Measurements from ENCODE around the gene ELOA.
"Not testable (repeated sequence)": the region's sequence is repeated elsewhere in the genome, so short reads cannot be mapped to it uniquely, and the experiment has no call there.

Gene ELOA

DNA sequence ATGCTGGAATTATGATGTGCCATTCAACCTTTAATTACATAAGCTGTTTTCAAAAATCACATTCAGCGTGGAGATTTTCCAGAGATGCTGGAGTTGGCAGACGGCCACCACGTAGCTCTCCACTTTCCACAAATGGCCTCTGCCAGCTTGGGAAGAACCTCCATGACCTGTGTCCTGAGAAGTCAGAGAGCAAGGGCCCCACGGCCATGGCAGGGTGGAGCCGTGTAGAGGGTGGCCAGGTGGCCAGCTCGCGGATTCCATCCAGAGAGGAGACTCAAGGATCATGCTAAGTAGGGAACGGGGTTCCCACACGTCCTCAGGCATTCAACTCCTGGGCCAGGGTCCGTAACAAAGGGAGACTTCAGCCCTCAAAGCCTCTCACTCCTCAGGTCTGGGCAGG is 58.6 kb downstream of the ELOA start:
- no peak for FAIRE-seq

GRCh38 chr1:23802809-23803342 is 59.6 kb downstream of the ELOA start:
- not testable (repeated sequence) for FAIRE-seq

DNA sequence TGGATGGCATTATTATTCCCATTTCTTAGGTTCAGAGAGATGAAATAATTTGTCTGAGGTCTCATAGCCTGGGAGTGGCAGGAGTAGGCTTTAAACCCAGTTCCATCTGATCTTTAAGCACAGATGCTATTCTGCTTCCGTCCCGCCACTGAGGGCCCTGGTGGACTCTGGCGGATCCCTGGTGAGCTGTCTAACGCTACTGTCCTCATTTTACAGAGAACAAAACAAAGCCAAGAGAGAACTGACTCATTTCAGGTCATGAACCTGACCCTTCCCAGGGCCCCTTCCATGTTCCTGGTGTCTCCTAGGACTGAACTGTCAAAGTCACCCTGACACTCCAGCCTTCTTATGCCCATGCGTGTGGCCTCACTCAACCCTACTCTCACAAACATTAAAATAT is 60.4 kb downstream of the ELOA start:
- no peak for FAIRE-seq

- no peak for FAIRE-seq
Observed at GRCh38 chr1:23804183-23804835, 61.0 kb downstream of the ELOA start.

DNA sequence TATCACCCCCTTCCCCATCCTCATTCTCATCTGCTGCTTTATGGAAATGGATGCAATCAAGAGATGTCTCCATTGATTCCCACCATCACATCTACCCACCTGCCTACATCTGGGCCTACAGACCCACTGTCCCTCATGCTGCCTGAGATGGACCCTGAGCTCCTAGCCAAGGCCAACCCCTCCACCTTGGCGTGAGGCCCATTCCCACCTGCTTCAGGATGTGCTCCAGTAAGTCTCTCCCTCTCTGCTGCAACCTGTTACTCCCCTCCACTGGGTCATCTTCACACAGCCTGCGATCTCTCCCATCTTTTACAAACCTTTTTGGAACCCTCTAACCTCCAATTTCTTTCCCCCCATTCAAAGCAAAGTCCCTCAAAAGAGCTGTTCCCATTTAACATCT is 61.8 kb downstream of the ELOA start:
- no peak for FAIRE-seq

GRCh38 chr1:23806280-23806679 is 63.0 kb downstream of the ELOA start:
- no peak for FAIRE-seq

- no peak for FAIRE-seq
Observed at GRCh38 chr1:23807453-23807852, 64.2 kb downstream of the ELOA start.

DNA sequence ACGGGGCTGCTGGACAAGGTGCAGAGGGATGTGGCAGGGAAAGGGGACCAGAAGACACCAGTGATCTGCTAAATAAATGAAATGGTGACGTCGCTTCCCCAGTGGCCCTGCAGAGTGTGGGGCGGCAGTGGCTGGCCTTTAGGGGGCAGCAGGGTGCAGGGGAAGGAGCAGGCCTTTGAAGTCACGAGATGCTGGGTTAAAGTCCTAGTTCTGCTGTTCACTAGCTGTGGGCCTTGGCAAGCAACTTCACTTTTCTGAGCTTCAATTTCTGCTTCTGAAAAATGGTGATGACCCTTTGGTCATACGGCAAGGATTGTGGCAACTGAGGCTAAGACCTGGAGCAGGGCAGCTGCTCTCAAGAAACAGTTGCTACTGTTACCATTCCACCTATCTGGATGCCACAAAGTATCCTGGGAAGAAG is 66.5 kb downstream of the ELOA start:
- no peak for FAIRE-seq

DNA sequence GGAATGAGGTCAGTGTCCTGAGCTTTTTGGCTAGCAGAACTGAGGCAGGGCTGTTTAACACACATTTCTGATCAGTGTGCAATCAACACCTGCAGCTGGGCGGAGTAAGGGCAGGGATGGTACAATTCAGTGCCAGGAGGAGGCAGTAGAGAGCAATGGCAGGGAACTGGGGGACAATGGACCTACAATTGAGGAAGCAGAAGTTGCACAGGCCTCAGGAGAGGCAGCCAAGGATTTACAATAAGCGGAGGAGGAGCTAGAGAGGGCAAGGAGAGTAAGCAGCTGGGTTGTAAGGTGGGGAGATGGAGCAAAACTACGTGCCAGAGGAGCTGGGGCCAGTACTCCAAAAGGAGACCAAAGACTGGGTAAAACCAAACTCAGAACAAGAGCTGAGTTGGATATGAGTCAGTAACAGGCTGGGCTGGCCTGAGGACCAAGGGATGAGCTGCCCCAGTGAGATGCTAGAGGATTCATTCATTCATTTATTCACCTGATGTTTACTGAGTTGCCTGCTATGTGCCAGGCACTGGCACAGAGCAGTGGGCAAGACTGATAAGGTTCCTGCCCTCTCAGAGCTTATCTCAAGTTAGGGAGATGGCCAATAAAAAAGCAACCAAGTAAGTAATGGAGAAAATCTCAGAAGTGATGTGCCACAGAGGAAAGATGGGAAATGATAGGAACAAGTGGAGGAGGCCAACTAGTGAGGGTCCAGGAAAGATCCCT is 67.7 kb downstream of the ELOA start:
- FAIRE-seq = peak; percentile 57
